Limb (tissue), 2 donors: ENCODE data around the gene HECTD3.
A peak's percentile ranks its signal among the peaks of the same experiment; 100 is the strongest.

Experiments
- DNase-seq, 2 donors: peaks; one replicate each; pipeline ENCODE4 v3.0.0-alpha.2; 2016; ENCODE audit errors: extremely low spot score in 2 of 2

The HECTD3 gene

GRCh38 chr1:45010855-45011811 lies at the start of gene HECTD3:
HECTD3 (minus strand) TSS chr1:45011324; CDS start chr1:45011257, 67 bp downstream.
- peak; percentile 82 to 83 for DNase-seq

GRCh38 chr1:45059829-45060228 lies 48.7 kb upstream of the HECTD3 start:
- DNase-seq: no peak

- DNase-seq: no peak
Observed at GRCh38 chr1:45057542-45057941, 46.4 kb upstream of the HECTD3 start.

GRCh38 chr1:45051005-45051772 lies 40.1 kb upstream of the HECTD3 start:
- no peak for DNase-seq

GRCh38 chr1:45047032-45047431 lies 35.9 kb upstream of the HECTD3 start:
- no peak for DNase-seq

- DNase-seq: no peak
Observed at GRCh38 chr1:45044916-45045315, 33.8 kb upstream of the HECTD3 start.

GRCh38 chr1:45043094-45043493 lies 32.0 kb upstream of the HECTD3 start:
- no peak for DNase-seq

- DNase-seq: no peak
Observed at GRCh38 chr1:45040297-45040696, 29.2 kb upstream of the HECTD3 start.

GRCh38 chr1:45038661-45039364 lies 27.7 kb upstream of the HECTD3 start:
- no peak for DNase-seq

- no peak for DNase-seq
Observed at GRCh38 chr1:45038240-45038639, 27.1 kb upstream of the HECTD3 start.

GRCh38 chr1:45037456-45037855 lies 26.3 kb upstream of the HECTD3 start:
- no peak for DNase-seq

- DNase-seq: no peak
Observed at GRCh38 chr1:45035631-45036301, 24.6 kb upstream of the HECTD3 start.

GRCh38 chr1:45033356-45033755 lies 22.2 kb upstream of the HECTD3 start:
- no peak for DNase-seq

GRCh38 chr1:45032837-45033236 lies 21.7 kb upstream of the HECTD3 start:
- no peak for DNase-seq

- DNase-seq: no peak
Observed at GRCh38 chr1:45026446-45026845, 15.3 kb upstream of the HECTD3 start.

- DNase-seq: no peak
Observed at GRCh38 chr1:45023663-45024062, 12.5 kb upstream of the HECTD3 start.

GRCh38 chr1:45018599-45019230 lies 7.6 kb upstream of the HECTD3 start:
- peak in 1 of 2 donors; percentile 47 for DNase-seq

- DNase-seq: no peak
Observed at GRCh38 chr1:45016767-45017166, 5.6 kb upstream of the HECTD3 start.

GRCh38 chr1:45016090-45016697 lies 5.1 kb upstream of the HECTD3 start:
- no peak for DNase-seq

GRCh38 chr1:45015683-45016082 lies 4.6 kb upstream of the HECTD3 start:
- DNase-seq: no peak
